Liver (tissue), 9 donors: Measurements from ENCODE around the gene LOXL4. TPM values are rescaled to one million over a fixed set of nuclear protein-coding genes. Genes with fewer than 3 reads are reported as not detected.

Source experiments
- DNase-seq: peaks from one replicate; pipeline ENCODE4 v3.0.0-alpha.2; 2017; ENCODE audit warnings: low spot score
- H3K27ac ChIP-seq, 2 donors: one replicate each; pipeline ENCODE4 v1.7.0; 2013; ENCODE audit warnings: inconsistent platforms in 2 of 2, low read length in 2 of 2, control low read depth in 1 of 2, low read depth in 1 of 2, mild to moderate bottlenecking in 1 of 2
- H3K27me3 ChIP-seq, 4 donors: one replicate each; pipeline versions ENCODE4 v1.6.1 to v1.7.0; 2013; ENCODE audit warnings: low read length in 3 of 4, inconsistent platforms in 1 of 4, mild to moderate bottlenecking in 1 of 4, moderate library complexity in 1 of 4; ENCODE audit not compliant: control insufficient read depth in 4 of 4, insufficient read depth in 4 of 4
- H3K36me3 ChIP-seq, 4 donors: one replicate each; pipeline versions ENCODE4 v1.6.1 to v1.7.0; 2013; ENCODE audit warnings: low read length in 3 of 4, mild to moderate bottlenecking in 3 of 4, low read depth in 1 of 4, moderate library complexity in 1 of 4; ENCODE audit not compliant: control insufficient read depth in 4 of 4, insufficient read depth in 3 of 4
- H3K4me1 ChIP-seq, 4 donors: one replicate each; pipeline versions ENCODE4 v1.6.1 to v1.7.0; 2013; ENCODE audit warnings: low read length in 3 of 4, mild to moderate bottlenecking in 3 of 4, moderate library complexity in 1 of 4; ENCODE audit not compliant: control insufficient read depth in 4 of 4, insufficient read depth in 4 of 4
- H3K4me3 ChIP-seq, 3 donors: one replicate each; pipeline versions ENCODE4 v1.6.1 to v1.7.0; 2013; ENCODE audit warnings: low read length in 3 of 3, control low read depth in 1 of 3, low read depth in 1 of 3, mild to moderate bottlenecking in 1 of 3
- H3K9ac ChIP-seq, 2 donors: one replicate each; pipeline ENCODE4 v1.7.0; 2013; ENCODE audit warnings: low read length in 2 of 2, mild to moderate bottlenecking in 2 of 2, moderate library complexity in 2 of 2, control low read depth in 1 of 2, low read depth in 1 of 2
- H3K9me3 ChIP-seq, 4 donors: one replicate each; pipeline versions ENCODE4 v1.6.1 to v1.7.0; 2013; ENCODE audit warnings: low read length in 3 of 4; ENCODE audit not compliant: control insufficient read depth in 4 of 4
- FOXA1 ChIP-seq: IDR thresholded peaks from 2 replicates; pipeline ENCODE4 v1.6.1; 2016; ENCODE audit warnings: antibody characterized with exemption
- FOXA2 ChIP-seq: IDR thresholded peaks from 2 replicates; pipeline ENCODE4 v1.6.1; 2016; ENCODE audit warnings: antibody characterized with exemption
- HNF4G ChIP-seq: IDR thresholded peaks from 2 replicates; pipeline ENCODE4 v1.6.1; 2016; ENCODE audit warnings: antibody characterized with exemption
- JUND ChIP-seq, 2 donors: IDR thresholded peaks; 2 replicates each; pipeline ENCODE4 v1.6.1; 2016; ENCODE audit warnings: antibody characterized with exemption in 2 of 2
- MAX ChIP-seq: IDR thresholded peaks from 2 replicates; pipeline ENCODE4 v1.6.1; 2016; ENCODE audit warnings: antibody characterized with exemption
- NR2F2 ChIP-seq: IDR thresholded peaks from 2 replicates; pipeline ENCODE4 v1.6.1; 2016; ENCODE audit warnings: antibody characterized with exemption
- RAD21 ChIP-seq, 2 donors: IDR thresholded peaks; 2 replicates each; pipeline ENCODE4 v1.6.1; 2016; ENCODE audit warnings: antibody characterized with exemption in 2 of 2, mild to moderate bottlenecking in 2 of 2
- REST ChIP-seq: IDR thresholded peaks from 2 replicates; pipeline ENCODE4 v1.6.1; 2016; ENCODE audit warnings: antibody characterized with exemption, mild to moderate bottlenecking
- RXRA ChIP-seq, 2 donors: IDR thresholded peaks; 2 replicates each; pipeline ENCODE4 v1.6.1; 2017 to 2018; ENCODE audit warnings: antibody characterized with exemption in 2 of 2, mild to moderate bottlenecking in 1 of 2
- TAF1 ChIP-seq: conservative IDR thresholded peaks from 2 replicates; pipeline ENCODE4 v1.6.1; 2016; ENCODE audit warnings: antibody characterized with exemption, mild to moderate bottlenecking
- WGBS: extraction: QIAGEN DNeasy Blood & Tissue Kit; methylation state at CpG from one replicate; pipeline ENCODE4 v1.1.7; 2013; 5-methylcytosine and 5-hydroxymethylcytosine counted together
- polyA plus RNA-seq, 2 donors: library from polyadenylated mRNA; stranded (reverse) in 1 of 2; unstranded in 1 of 2; fragments of 200-250 nt in 1 of 2; fragments of >200 nt in 1 of 2; fragmentation: Nextera tagmentation in 1 of 2; extraction: Ambion mirVana in 1 of 2; gene quantifications; one replicate each; pipeline versions ENCODE4 v1.2.1 to v1.2.3, GENCODE V29; 2013 to 2015
- total RNA-seq, 2 donors: library from RNA; depleted of rRNA; stranded (reverse); fragments of >200 nt; gene quantifications; one replicate each; pipeline ENCODE4 v1.2.3, GENCODE V29; 2014
- TF ChIP-seq, protein P1 (sequence below): fragments of 150-350 bp; IDR thresholded peaks from 2 replicates; pipeline ENCODE4 v1.5.1; 2017; ENCODE audit warnings: improper control_type of control experiment, low read depth, low read length; ENCODE audit not compliant: missing input control
- TF ChIP-seq, protein P2 (sequence below): IDR thresholded peaks from 2 replicates; pipeline ENCODE4 v1.6.1; 2016; ENCODE audit warnings: antibody characterized with exemption
- TF ChIP-seq, protein P3 (sequence below): IDR thresholded peaks from 2 replicates; pipeline ENCODE4 v1.6.1; 2016; ENCODE audit warnings: antibody characterized with exemption
- donor health status: healthy.
- donor health status: healthy.
- donor health status: healthy.
- donor health status: healthy.
- donor health status: healthy.

Gene LOXL4
- total and polyA plus RNA-seq, 4 donors, result 0.38 to 18.5 (median 1.0) TPM

DNA sequence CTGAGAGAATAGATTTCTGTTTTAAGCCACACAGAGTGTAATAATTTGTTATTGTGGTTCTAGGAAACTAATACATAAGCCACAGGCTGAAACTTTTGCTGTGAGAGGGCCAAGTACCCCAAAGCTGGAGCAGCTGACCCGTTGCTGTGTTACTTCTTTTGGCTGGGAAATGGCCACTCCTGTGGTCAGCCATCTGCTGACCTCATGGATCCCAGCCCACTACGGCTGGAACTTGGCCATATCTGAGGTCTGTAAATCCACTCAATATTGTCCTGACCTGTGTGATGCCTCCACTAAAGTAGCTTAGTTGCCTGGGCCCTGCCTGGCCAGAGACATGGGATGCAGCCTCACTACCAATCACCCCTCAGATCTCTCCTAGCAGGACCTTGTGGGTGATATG is 17.4 kb upstream of the LOXL4 start (continued):
- TF ChIP-seq REST (no peak), FOXA1 (no peak), RAD21 (IDR thresholded peaks at IDR 0.05) (no peak)

GRCh38 chr10:98276311-98276710 is 8.3 kb upstream of the LOXL4 start:
- H3K36me3 ChIP-seq, result no peaks in the 10 kb centered on the region
- 94% methylated on average over 3 of the region's 3 CpGs for WGBS
- no peak overlapping the region for H3K27ac ChIP-seq
- H3K9ac ChIP-seq, result no peak overlapping the region
- H3K9me3 ChIP-seq, result no peaks in the 10 kb centered on the region
- no peaks in the 10 kb centered on the region for H3K27me3 ChIP-seq
- TF ChIP-seq JUND (IDR thresholded peaks at IDR 0.05), result no peak
- TF ChIP-seq FOXA2, result no peak
- TF ChIP-seq REST, result no peak
- TF ChIP-seq, protein P1, sequence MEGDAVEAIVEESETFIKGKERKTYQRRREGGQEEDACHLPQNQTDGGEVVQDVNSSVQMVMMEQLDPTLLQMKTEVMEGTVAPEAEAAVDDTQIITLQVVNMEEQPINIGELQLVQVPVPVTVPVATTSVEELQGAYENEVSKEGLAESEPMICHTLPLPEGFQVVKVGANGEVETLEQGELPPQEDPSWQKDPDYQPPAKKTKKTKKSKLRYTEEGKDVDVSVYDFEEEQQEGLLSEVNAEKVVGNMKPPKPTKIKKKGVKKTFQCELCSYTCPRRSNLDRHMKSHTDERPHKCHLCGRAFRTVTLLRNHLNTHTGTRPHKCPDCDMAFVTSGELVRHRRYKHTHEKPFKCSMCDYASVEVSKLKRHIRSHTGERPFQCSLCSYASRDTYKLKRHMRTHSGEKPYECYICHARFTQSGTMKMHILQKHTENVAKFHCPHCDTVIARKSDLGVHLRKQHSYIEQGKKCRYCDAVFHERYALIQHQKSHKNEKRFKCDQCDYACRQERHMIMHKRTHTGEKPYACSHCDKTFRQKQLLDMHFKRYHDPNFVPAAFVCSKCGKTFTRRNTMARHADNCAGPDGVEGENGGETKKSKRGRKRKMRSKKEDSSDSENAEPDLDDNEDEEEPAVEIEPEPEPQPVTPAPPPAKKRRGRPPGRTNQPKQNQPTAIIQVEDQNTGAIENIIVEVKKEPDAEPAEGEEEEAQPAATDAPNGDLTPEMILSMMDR, result no peak
- TF ChIP-seq NR2F2, result no peak
- TF ChIP-seq HNF4G, result no peak
- H3K4me3 ChIP-seq, result no peak overlapping the region
- no peak for DNase-seq
- no peaks in the 10 kb centered on the region for H3K4me1 ChIP-seq

DNA sequence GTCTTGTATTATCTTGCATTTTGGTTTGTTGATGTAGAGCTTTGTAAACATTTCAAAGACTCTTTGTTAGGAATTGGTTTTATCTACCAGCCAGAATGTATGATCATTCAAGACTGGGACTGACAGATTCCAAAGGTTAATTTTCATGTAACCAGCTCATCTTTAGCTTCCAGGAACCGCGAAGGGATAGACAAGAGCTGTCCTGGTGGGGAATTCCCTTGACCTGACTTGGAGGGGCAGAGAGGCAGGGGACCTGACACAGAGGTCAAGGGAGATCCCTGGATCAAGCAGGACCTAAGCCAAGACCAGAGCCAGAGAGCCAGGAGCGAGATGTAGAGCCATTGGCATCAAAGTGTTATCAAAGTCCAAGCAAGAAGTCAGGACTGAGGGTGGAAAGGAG is 6.6 kb upstream of the LOXL4 start:
- H3K27ac ChIP-seq, result no peak overlapping the region
- TF ChIP-seq RXRA (IDR thresholded peaks at IDR 0.05) (no peak), TAF1 (no peak), FOXA1 (no peak), REST (no peak), NR2F2 (no peak), RAD21 (IDR thresholded peaks at IDR 0.05) (no peak), HNF4G (no peak), MAX (no peak)
- TF ChIP-seq, protein P2, sequence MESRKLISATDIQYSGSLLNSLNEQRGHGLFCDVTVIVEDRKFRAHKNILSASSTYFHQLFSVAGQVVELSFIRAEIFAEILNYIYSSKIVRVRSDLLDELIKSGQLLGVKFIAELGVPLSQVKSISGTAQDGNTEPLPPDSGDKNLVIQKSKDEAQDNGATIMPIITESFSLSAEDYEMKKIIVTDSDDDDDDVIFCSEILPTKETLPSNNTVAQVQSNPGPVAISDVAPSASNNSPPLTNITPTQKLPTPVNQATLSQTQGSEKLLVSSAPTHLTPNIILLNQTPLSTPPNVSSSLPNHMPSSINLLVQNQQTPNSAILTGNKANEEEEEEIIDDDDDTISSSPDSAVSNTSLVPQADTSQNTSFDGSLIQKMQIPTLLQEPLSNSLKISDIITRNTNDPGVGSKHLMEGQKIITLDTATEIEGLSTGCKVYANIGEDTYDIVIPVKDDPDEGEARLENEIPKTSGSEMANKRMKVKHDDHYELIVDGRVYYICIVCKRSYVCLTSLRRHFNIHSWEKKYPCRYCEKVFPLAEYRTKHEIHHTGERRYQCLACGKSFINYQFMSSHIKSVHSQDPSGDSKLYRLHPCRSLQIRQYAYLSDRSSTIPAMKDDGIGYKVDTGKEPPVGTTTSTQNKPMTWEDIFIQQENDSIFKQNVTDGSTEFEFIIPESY, result no peak
- TF ChIP-seq, protein P3, sequence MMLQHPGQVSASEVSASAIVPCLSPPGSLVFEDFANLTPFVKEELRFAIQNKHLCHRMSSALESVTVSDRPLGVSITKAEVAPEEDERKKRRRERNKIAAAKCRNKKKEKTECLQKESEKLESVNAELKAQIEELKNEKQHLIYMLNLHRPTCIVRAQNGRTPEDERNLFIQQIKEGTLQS, result no peak
- H3K9ac ChIP-seq, result no peak overlapping the region
- 64% methylated on average over 3 of the region's 3 CpGs for WGBS
- H3K4me3 ChIP-seq, result no peak overlapping the region
- H3K4me1 ChIP-seq, result peaks cover 0 to 4% (median 1%) of the 10 kb centered on the region in 4 donors
- DNase-seq, result no peak
- H3K27me3 ChIP-seq, result no peaks in the 10 kb centered on the region
- H3K9me3 ChIP-seq, result no peaks in the 10 kb centered on the region
- H3K36me3 ChIP-seq, result no peaks in the 10 kb centered on the region
